GM23248 (cell line): Measurements from ENCODE around the gene FXYD3.

Experiments used
- EZH2 ChIP-seq: fragments of 200-600 bp; sonication (generic); IDR thresholded peaks from 2 replicates; pipeline ENCODE4 v1.6.1; 2018; ENCODE audit warnings: antibody characterized with exemption, mild to moderate bottlenecking; ENCODE audit not compliant: insufficient read depth, poor library complexity, severe bottlenecking
- EZH2phosphoT487 ChIP-seq: fragments of 200-600 bp; sonication (generic); IDR thresholded peaks from 2 replicates; pipeline ENCODE4 v1.6.1; 2018; ENCODE audit warnings: antibody characterized with exemption, moderate library complexity, mild to moderate bottlenecking, low read depth; ENCODE audit not compliant: insufficient read depth

GRCh38 chr19:35095667-35096368 is 19.8 kb upstream of the FXYD3 start:
- TF ChIP-seq EZH2 (no peak), EZH2phosphoT487 (no peak)
